Measurements from ENCODE around the gene LXN. TPM values are rescaled to one million over a fixed set of nuclear protein-coding genes. Genes with fewer than 3 reads are reported as not detected.

Gene LXN
- total RNA-seq, 1 donor from 2014 or later, result 15.0 TPM

GRCh38 chr3:158668506-158668905 is 3.9 kb downstream of the LXN start:
- DNase-seq (ENCODE audit: extremely low spot score, unreplicated experiment), result no peak
- TF ChIP-seq, protein P1, sequence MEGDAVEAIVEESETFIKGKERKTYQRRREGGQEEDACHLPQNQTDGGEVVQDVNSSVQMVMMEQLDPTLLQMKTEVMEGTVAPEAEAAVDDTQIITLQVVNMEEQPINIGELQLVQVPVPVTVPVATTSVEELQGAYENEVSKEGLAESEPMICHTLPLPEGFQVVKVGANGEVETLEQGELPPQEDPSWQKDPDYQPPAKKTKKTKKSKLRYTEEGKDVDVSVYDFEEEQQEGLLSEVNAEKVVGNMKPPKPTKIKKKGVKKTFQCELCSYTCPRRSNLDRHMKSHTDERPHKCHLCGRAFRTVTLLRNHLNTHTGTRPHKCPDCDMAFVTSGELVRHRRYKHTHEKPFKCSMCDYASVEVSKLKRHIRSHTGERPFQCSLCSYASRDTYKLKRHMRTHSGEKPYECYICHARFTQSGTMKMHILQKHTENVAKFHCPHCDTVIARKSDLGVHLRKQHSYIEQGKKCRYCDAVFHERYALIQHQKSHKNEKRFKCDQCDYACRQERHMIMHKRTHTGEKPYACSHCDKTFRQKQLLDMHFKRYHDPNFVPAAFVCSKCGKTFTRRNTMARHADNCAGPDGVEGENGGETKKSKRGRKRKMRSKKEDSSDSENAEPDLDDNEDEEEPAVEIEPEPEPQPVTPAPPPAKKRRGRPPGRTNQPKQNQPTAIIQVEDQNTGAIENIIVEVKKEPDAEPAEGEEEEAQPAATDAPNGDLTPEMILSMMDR (conservative IDR thresholded peaks at IDR 0.05), result no peak
- no peak overlapping the region for H3K27ac Mint-ChIP-seq
- H3K36me3 Mint-ChIP-seq, result peaks cover 24% of the 10 kb centered on the region
- no peak overlapping the region for H3K4me3 Mint-ChIP-seq
- no peaks in the 10 kb centered on the region for H3K27me3 Mint-ChIP-seq
- H3K4me1 Mint-ChIP-seq (ENCODE audit: unreplicated experiment), result peaks cover 19% of the 10 kb centered on the region
- H3K9me3 Mint-ChIP-seq, result no peaks in the 10 kb centered on the region

DNA sequence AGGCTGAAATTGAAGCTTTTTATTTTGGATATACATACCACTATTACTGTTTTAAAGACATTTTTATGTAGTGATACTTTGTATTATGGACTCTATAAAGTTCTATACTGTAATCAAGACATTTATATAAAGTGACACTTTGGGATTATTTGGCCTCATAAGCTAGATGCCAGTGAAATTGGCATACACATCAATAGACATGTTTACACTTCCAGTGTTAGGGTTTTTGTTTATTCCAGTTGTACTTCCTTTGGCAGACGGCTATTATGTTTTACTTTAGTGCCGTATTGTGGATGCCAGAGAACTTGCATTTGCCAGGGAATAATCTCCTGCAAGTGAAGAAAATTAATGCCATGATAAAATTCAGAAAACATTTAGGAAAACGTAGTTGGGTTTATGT is 6.0 kb downstream of the LXN start:
- DNase-seq (ENCODE audit: extremely low spot score, unreplicated experiment), result no peak
- TF ChIP-seq, protein P1 (conservative IDR thresholded peaks at IDR 0.05), result no peak
- no peak overlapping the region for H3K27ac Mint-ChIP-seq
- H3K9me3 Mint-ChIP-seq, result no peaks in the 10 kb centered on the region
- peaks cover 20% of the 10 kb centered on the region for H3K36me3 Mint-ChIP-seq
- H3K27me3 Mint-ChIP-seq, result no peaks in the 10 kb centered on the region
- H3K4me3 Mint-ChIP-seq, result no peak overlapping the region
- peaks cover 6% of the 10 kb centered on the region for H3K4me1 Mint-ChIP-seq (ENCODE audit: unreplicated experiment)

DNA sequence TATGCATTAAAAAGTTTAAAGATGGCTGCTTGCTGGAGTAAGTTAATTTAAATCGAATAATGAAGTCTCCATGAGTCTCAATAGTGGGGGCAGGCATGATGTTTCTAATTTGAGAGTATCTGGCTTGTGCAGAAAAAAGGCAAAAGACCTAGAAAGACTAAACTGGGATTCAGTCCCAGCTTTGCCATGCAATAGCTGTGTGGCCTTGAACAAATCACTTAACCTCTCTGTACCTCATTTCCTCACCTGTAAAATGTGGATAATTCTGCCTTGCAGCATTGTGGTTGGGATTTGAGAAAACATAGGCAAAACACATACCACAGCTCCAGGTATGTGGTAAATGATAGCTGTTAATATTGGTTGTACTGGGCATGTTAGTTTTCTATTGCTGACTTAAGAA is 8.6 kb downstream of the LXN start:
- H3K36me3 Mint-ChIP-seq, result peaks cover 14% of the 10 kb centered on the region
- no peak overlapping the region for H3K27ac Mint-ChIP-seq
- H3K27me3 Mint-ChIP-seq, result no peaks in the 10 kb centered on the region
- TF ChIP-seq, protein P1 (conservative IDR thresholded peaks at IDR 0.05), result no peak
- H3K4me1 Mint-ChIP-seq (ENCODE audit: unreplicated experiment), result peaks cover 5% of the 10 kb centered on the region
- H3K4me3 Mint-ChIP-seq, result no peak overlapping the region
- no peak for DNase-seq (ENCODE audit: extremely low spot score, unreplicated experiment)
- H3K9me3 Mint-ChIP-seq, result no peaks in the 10 kb centered on the region

GRCh38 chr3:158663246-158663645 is 9.2 kb downstream of the LXN start:
- TF ChIP-seq, protein P1 (conservative IDR thresholded peaks at IDR 0.05), result no peak
- H3K9me3 Mint-ChIP-seq, result no peaks in the 10 kb centered on the region
- H3K4me3 Mint-ChIP-seq, result no peak overlapping the region
- H3K27me3 Mint-ChIP-seq, result no peaks in the 10 kb centered on the region
- DNase-seq (ENCODE audit: extremely low spot score, unreplicated experiment), result no peak
- peaks cover 5% of the 10 kb centered on the region for H3K4me1 Mint-ChIP-seq (ENCODE audit: unreplicated experiment)
- no peak overlapping the region for H3K27ac Mint-ChIP-seq
- H3K36me3 Mint-ChIP-seq, result peaks cover 12% of the 10 kb centered on the region

GRCh38 chr3:158660711-158661110 is 11.7 kb downstream of the LXN start:
- DNase-seq (ENCODE audit: extremely low spot score, unreplicated experiment), result no peak
- no peak overlapping the region for H3K4me3 Mint-ChIP-seq
- no peak overlapping the region for H3K27ac Mint-ChIP-seq
- H3K27me3 Mint-ChIP-seq, result no peaks in the 10 kb centered on the region
- H3K4me1 Mint-ChIP-seq (ENCODE audit: unreplicated experiment), result peaks cover 5% of the 10 kb centered on the region
- TF ChIP-seq, protein P1 (conservative IDR thresholded peaks at IDR 0.05), result no peak
- H3K9me3 Mint-ChIP-seq, result no peaks in the 10 kb centered on the region
- peaks cover 21% of the 10 kb centered on the region for H3K36me3 Mint-ChIP-seq

Data from type B pancreatic cell (in vitro differentiated cells).